GM06990 (cell line): ENCODE data around the gene GPC6.

Experiments
- DNase-seq: peaks from one replicate; pipeline ENCODE4 v3.0.0-alpha.2; 2011; ENCODE audit not compliant: insufficient read length; ENCODE audit errors: extremely low read depth
- H3K27me3 ChIP-seq: replicated peaks from 2 replicates; pipeline ENCODE4 v1.6.0; 2011; ENCODE audit warnings: low read length; ENCODE audit not compliant: control insufficient read depth, insufficient read depth
- H3K36me3 ChIP-seq: 2 replicates; pipeline ENCODE4 v1.5.1; 2011; ENCODE audit warnings: low read length; ENCODE audit not compliant: control insufficient read depth, insufficient read depth
- H3K4me3 ChIP-seq: replicated peaks from 2 replicates; pipeline ENCODE4 v1.5.1; 2011; ENCODE audit warnings: low read depth, mild to moderate bottlenecking, control low read depth, low read length
- CTCF ChIP-seq: IDR thresholded peaks from 2 replicates; pipeline ENCODE4 v1.5.1; 2011; ENCODE audit warnings: low read length, control low read depth, mild to moderate bottlenecking, inconsistent platforms; ENCODE audit not compliant: insufficient read depth, poor library complexity, severe bottlenecking

Gene GPC6

DNA sequence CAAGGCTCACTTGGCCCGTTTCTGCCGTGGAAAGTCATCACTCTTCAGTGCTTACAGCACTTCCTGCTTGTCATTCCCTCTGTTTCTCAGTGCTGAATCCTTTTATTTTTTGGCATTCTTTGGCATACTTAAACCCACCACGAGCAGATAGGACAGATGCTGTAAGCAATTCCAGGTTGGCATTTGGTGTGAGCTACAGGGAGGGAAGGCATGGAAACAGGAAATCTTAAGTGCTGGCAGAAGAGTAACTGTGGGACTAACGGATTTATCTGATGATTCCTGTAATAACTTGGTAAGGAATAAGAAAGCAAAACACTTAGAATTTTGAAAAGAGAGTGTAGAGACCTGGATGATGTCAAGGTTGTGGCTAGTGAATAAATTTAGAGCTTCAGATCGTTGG, 273.4 kb downstream of the GPC6 start:
- no peak overlapping the region for H3K4me3 ChIP-seq
- TF ChIP-seq CTCF = no peak
- H3K27me3 ChIP-seq = no peaks in the 10 kb centered on the region
- DNase-seq = no peak
- no peaks in the 10 kb centered on the region for H3K36me3 ChIP-seq

DNA sequence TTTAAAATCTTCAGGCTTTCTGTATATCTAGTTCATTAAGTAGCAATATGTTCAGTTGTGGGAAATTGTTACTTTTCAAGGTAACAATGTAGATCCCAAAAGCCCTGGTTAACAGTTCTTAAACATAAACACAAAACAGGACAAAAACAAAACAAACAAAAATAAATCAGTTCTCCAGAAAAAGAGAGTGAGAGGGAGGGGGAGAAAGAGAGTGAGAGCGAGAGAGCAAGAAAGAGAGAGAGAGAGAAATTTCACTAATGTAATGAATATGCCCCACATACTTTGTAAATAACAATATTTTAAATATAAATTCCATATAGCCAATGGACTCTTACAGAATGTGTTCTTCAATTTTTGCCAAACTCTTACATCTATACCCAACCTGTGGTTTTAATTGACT, 275.5 kb downstream of the GPC6 start:
- no peak overlapping the region for H3K4me3 ChIP-seq
- DNase-seq = no peak
- H3K36me3 ChIP-seq = no peaks in the 10 kb centered on the region
- H3K27me3 ChIP-seq = no peaks in the 10 kb centered on the region
- no peak for TF ChIP-seq CTCF

DNA sequence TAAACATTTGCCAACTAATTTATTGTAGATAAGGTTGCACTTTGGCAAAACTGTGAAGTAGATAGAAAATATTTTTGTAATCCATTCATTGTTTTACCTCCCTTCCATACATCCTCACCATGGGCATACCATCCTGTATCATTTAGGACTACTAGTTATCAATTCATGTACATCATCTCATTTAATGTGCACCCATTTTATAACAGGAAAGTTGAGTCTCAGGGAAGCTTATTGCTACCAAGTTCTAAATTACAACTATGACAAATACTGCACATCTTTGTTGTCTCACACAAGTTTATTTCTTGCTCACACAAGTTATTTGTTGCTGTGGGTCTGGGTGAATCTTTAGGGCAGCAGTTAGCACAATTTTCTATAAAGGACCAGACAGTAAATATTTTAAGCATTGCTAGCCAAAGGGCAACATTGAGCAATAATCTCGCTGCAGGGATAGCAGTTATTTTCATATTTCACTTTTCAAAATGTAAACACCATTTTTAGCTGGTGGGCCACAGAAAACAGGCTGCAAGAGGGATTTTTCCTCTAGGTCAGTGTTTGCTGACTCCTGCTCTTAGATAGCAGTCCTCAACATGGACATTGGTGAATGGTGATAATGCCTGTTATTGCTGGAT, 276.5 kb downstream of the GPC6 start:
- Histone ChIP-seq H3K27me3 (no peaks in the 10 kb centered on the region), H3K36me3 (no peaks in the 10 kb centered on the region), H3K4me3 (no peak overlapping the region)
- TF ChIP-seq CTCF = no peak
- no peak for DNase-seq

- Histone ChIP-seq H3K27me3 (no peaks in the 10 kb centered on the region), H3K4me3 (no peak overlapping the region), H3K36me3 (no peaks in the 10 kb centered on the region)
- no peak for TF ChIP-seq CTCF
- DNase-seq = no peak
Observed at GRCh38 chr13:93505104-93505952, 278.7 kb downstream of the GPC6 start.

- Histone ChIP-seq H3K4me3 (no peak overlapping the region), H3K27me3 (no peaks in the 10 kb centered on the region), H3K36me3 (no peaks in the 10 kb centered on the region)
- no peak for DNase-seq
- no peak for TF ChIP-seq CTCF
Observed at GRCh38 chr13:93511011-93511410, 284.4 kb downstream of the GPC6 start.
